Adrenal gland (tissue), 5 donors: Measurements from ENCODE around the gene GJA4.

Experiments used
- POLR2A ChIP-seq, 2 donors: fragments of 450-650 bp; IDR thresholded peaks; one replicate each; pipeline ENCODE4 v1.6.1; 2017; ENCODE audit warnings: antibody characterized with exemption in 2 of 2, mild to moderate bottlenecking in 2 of 2, moderate library complexity in 1 of 2
- TF ChIP-seq, protein P1 (sequence below), 6 experiments: fragments of 450-650 bp in 4 of 6; fragments of 200-600 bp in 2 of 6; sonication (generic) in 1 of 6; IDR thresholded peaks; 1 replicate in 5 of 6; 2 replicates in 1 of 6; pipeline versions ENCODE4 v1.5.1 to v1.8.0; 2016 to 2021; ENCODE audit warnings: antibody characterized with exemption in 6 of 6, mild to moderate bottlenecking in 2 of 6, moderate library complexity in 1 of 6
- donor health status: DM: no; HTN: no; CAD: no.

GRCh38 chr1:34779005-34779404, 13.8 kb upstream of the GJA4 start:
- TF ChIP-seq, protein P1, sequence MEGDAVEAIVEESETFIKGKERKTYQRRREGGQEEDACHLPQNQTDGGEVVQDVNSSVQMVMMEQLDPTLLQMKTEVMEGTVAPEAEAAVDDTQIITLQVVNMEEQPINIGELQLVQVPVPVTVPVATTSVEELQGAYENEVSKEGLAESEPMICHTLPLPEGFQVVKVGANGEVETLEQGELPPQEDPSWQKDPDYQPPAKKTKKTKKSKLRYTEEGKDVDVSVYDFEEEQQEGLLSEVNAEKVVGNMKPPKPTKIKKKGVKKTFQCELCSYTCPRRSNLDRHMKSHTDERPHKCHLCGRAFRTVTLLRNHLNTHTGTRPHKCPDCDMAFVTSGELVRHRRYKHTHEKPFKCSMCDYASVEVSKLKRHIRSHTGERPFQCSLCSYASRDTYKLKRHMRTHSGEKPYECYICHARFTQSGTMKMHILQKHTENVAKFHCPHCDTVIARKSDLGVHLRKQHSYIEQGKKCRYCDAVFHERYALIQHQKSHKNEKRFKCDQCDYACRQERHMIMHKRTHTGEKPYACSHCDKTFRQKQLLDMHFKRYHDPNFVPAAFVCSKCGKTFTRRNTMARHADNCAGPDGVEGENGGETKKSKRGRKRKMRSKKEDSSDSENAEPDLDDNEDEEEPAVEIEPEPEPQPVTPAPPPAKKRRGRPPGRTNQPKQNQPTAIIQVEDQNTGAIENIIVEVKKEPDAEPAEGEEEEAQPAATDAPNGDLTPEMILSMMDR (IDR thresholded peaks at IDR 0.05) = no peak
- TF ChIP-seq POLR2A (IDR thresholded peaks at IDR 0.05) = no peak
